D341Med (cell line): ENCODE data around the gene PRCC.

Source experiments
- DNase-seq: peaks from one replicate; pipeline ENCODE4 v3.0.0; 2012; ENCODE audit warnings: low spot score

Gene PRCC

GRCh38 chr1:156767101-156767878 lies at the start of gene PRCC:
PRCC (plus strand) TSS chr1:156767535; CDS start chr1:156767772, 237 bp downstream.
- peak; percentile 93 for DNase-seq

- no peak for DNase-seq
Observed at GRCh38 chr1:156721131-156721530, 46.2 kb upstream of the PRCC start.

GRCh38 chr1:156721535-156721934 lies 45.8 kb upstream of the PRCC start:
- DNase-seq = no peak

- DNase-seq = peak; percentile 85
Observed at GRCh38 chr1:156725683-156726280, 41.6 kb upstream of the PRCC start.

- peak; percentile 70 for DNase-seq
Observed at GRCh38 chr1:156726549-156727226, 40.6 kb upstream of the PRCC start.

GRCh38 chr1:156727492-156727891 lies 39.8 kb upstream of the PRCC start:
- no peak for DNase-seq

- DNase-seq = peak; percentile 92
Observed at GRCh38 chr1:156727926-156728598, 39.3 kb upstream of the PRCC start, which contains the start of gene METTL25B. METTL25B (plus strand) TSS chr1:156728469; CDS start chr1:156729105, 636 bp downstream.

- peak; percentile 95 for DNase-seq
Observed at GRCh38 chr1:156728599-156729462, 38.5 kb upstream of the PRCC start, which contains the start of gene ISG20L2. ISG20L2 (minus strand) TSS chr1:156728766; CDS start chr1:156727652, 1,114 bp downstream.

GRCh38 chr1:156733989-156734584 lies 33.2 kb upstream of the PRCC start:
- no peak for DNase-seq

GRCh38 chr1:156738407-156738806 lies 28.9 kb upstream of the PRCC start:
- DNase-seq = no peak

- no peak for DNase-seq
Observed at GRCh38 chr1:156738916-156739315, 28.4 kb upstream of the PRCC start.

- DNase-seq = no peak
Observed at GRCh38 chr1:156740237-156740740, 27.0 kb upstream of the PRCC start.

GRCh38 chr1:156740741-156741480 lies 26.4 kb upstream of the PRCC start, which contains the start of gene MRPL24:
MRPL24 (minus strand) TSS chr1:156741088; CDS start chr1:156738704, 2,384 bp downstream.
- peak; percentile 95 for DNase-seq

- DNase-seq = no peak
Observed at GRCh38 chr1:156741481-156741983, 25.8 kb upstream of the PRCC start.

- no peak for DNase-seq
Observed at GRCh38 chr1:156742017-156742416, 25.3 kb upstream of the PRCC start.

- DNase-seq = no peak
Observed at GRCh38 chr1:156742801-156743200, 24.5 kb upstream of the PRCC start.

GRCh38 chr1:156743367-156744302 lies 23.7 kb upstream of the PRCC start:
- DNase-seq = no peak

- no peak for DNase-seq
Observed at GRCh38 chr1:156744344-156744743, 23.0 kb upstream of the PRCC start.
